ENCODE data around the gene DLG5. TPM values are rescaled to one million over a fixed set of nuclear protein-coding genes. Genes with fewer than 3 reads are reported as not detected.

Gene DLG5
- total RNA-seq, 1 donor from 2014 or later = 35.5 TPM

GRCh38 chr10:77946084-77946483 is 19.5 kb upstream of the DLG5 start:
- TF ChIP-seq CTCF (IDR thresholded peaks at IDR 0.05; ENCODE audit: partially characterized antibody, unreplicated experiment) = no peak

DNA sequence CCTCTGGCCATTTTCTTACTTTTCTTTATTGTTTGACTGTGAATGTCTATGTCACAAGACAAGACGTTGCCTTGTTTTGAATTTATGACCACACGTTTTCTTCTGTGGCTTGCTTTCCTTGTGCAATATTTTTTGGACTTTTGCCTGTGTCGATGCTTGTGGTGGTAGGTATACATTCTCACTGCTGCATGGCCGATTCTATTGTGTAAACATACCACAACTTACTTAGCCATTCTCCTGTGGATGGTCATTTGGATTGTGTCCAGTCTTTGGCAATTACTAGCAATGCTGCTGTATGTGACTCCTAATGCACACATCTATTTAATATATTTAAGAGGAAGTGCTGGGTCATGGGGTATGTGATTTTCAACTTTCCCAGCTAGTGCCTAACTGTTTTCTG is 18.0 kb upstream of the DLG5 start:
- DNase-seq = no peak
- Mint-ChIP-seq H3K4me3 (ENCODE audit: unreplicated experiment) (no peak overlapping the region), H3K27me3 (ENCODE audit: unreplicated experiment) (no peaks in the 10 kb centered on the region), H3K27ac (ENCODE audit: unreplicated experiment) (no peak overlapping the region), H3K36me3 (ENCODE audit: unreplicated experiment) (no peaks in the 10 kb centered on the region), H3K4me1 (ENCODE audit: low read depth, unreplicated experiment) (peaks cover 10% of the 10 kb centered on the region), H3K9me3 (ENCODE audit: unreplicated experiment) (peaks cover 1% of the 10 kb centered on the region)
- TF ChIP-seq CTCF (IDR thresholded peaks at IDR 0.05; ENCODE audit: partially characterized antibody, unreplicated experiment) = no peak

More at GRCh38 chr10:77946084-77946483, 19.5 kb upstream of the DLG5 start:
- Mint-ChIP-seq H3K4me1 (ENCODE audit: low read depth, unreplicated experiment) (peaks cover 11% of the 10 kb centered on the region), H3K27ac (ENCODE audit: unreplicated experiment) (no peak overlapping the region), H3K9me3 (ENCODE audit: unreplicated experiment) (peaks cover 1% of the 10 kb centered on the region), H3K4me3 (ENCODE audit: unreplicated experiment) (no peak overlapping the region), H3K36me3 (ENCODE audit: unreplicated experiment) (no peaks in the 10 kb centered on the region), H3K27me3 (ENCODE audit: unreplicated experiment) (no peaks in the 10 kb centered on the region)
- DNase-seq = no peak

DNA sequence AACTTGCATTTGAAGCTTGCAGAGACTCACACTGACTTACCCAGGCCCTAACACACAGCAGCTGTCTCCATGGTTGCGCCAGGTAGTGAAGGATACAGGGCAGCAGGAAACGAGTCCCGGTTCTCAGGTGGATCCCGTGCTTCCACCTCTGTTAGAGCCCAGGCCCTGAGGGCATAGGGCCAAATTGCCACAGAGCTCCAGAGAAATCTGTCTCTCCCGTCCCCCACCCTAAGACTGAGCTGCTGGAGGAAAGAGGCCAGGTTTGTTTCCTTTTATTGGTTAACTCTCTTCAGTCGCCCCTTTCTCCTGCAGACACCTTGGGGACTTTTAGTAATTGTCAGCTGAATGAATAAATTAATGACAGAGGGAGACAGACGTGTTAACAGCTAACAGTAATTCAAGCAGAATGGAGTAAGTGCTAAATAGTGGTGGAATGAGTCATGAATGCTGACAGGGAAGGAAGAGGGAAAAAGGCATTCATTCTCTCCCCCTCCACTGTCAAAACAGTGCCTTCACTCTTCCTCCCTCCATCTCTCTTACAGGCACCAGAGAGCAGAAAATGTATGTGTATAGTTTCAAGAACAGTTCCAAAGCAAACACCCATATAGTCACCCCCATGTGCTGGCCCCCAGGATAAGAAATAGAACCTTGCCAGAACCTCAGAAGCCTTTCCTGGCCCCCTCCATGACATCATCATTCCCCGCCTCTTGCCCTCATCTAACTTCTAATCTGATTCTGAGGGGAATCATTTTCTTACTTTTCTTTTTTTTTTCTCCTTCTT is 16.8 kb upstream of the DLG5 start:
- no peak overlapping the region for H3K4me3 Mint-ChIP-seq (ENCODE audit: unreplicated experiment)
- peaks cover 6% of the 10 kb centered on the region for H3K4me1 Mint-ChIP-seq (ENCODE audit: low read depth, unreplicated experiment)
- no peak overlapping the region for H3K27ac Mint-ChIP-seq (ENCODE audit: unreplicated experiment)
- H3K36me3 Mint-ChIP-seq (ENCODE audit: unreplicated experiment) = no peaks in the 10 kb centered on the region
- TF ChIP-seq CTCF (IDR thresholded peaks at IDR 0.05; ENCODE audit: partially characterized antibody, unreplicated experiment) = no peak
- DNase-seq = no peak
- no peaks in the 10 kb centered on the region for H3K9me3 Mint-ChIP-seq (ENCODE audit: unreplicated experiment)
- H3K27me3 Mint-ChIP-seq (ENCODE audit: unreplicated experiment) = no peaks in the 10 kb centered on the region

DNA sequence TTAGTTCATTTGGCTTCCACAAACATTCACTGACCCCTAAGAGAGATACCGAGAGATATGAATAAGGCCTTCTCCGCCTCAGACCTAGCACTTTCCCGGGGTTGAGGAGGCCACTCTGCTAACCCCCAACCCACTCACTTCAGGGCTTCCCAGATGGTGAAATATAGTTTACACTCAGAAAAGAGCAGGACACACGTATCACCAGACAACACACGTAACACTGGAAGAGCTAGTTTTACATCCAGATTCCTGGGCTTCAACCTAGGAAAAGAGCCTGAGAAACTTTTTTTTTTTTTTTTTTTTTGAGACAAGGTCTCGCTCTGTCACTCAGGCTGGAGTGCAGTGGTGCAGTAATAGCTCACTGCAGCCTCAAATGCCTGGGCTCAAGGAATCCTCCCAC is 15.2 kb upstream of the DLG5 start:
- no peak overlapping the region for H3K27ac Mint-ChIP-seq (ENCODE audit: unreplicated experiment)

More for the DNA sequence above, 15.2 kb upstream of the DLG5 start:
- no peak for DNase-seq
- H3K9me3 Mint-ChIP-seq (ENCODE audit: unreplicated experiment) = peaks cover 4% of the 10 kb centered on the region
- no peaks in the 10 kb centered on the region for H3K36me3 Mint-ChIP-seq (ENCODE audit: unreplicated experiment)
- TF ChIP-seq CTCF (IDR thresholded peaks at IDR 0.05; ENCODE audit: partially characterized antibody, unreplicated experiment) = no peak
- H3K4me1 Mint-ChIP-seq (ENCODE audit: low read depth, unreplicated experiment) = peaks cover 6% of the 10 kb centered on the region
- H3K4me3 Mint-ChIP-seq (ENCODE audit: unreplicated experiment) = no peak overlapping the region
- no peaks in the 10 kb centered on the region for H3K27me3 Mint-ChIP-seq (ENCODE audit: unreplicated experiment)
